SK-N-SH (cell line): Measurements from ENCODE around the gene PRIMPOL. TPM values are rescaled to one million over a fixed set of nuclear protein-coding genes. Genes with fewer than 3 reads are reported as not detected.
A peak's percentile ranks its signal among the peaks of the same experiment; 100 is the strongest.

Experiments used
- CTCF ChIA-PET: fragments of 300-600, 350-600 bp; formaldehyde crosslinking; extraction: SDS; loops from one replicate; lab custom pipeline; 2021; lab: Yijun Ruan, JAX
- POLR2A ChIA-PET: fragments of 350-600 bp; sonication (Branson Sonifier 250); formaldehyde crosslinking; extraction: SDS; loops from one replicate; lab custom pipeline; 2020; ENCODE audit warnings: antibody characterized with exemption, inconsistent platforms; lab: Yijun Ruan, JAX
- DNase-seq: peaks from one replicate; pipeline ENCODE4 v3.0.0; 2012
- H2AFZ ChIP-seq: fragments of 200-600 bp; sonication (generic); 2 replicates; pipeline ENCODE4 v1.8.1; 2016; ENCODE audit warnings: antibody characterized with exemption, mild to moderate bottlenecking, low read depth
- H3F3A ChIP-seq: fragments of 200-600 bp; sonication (generic); replicated peaks from 2 replicates; pipeline ENCODE3; 2016; ENCODE audit warnings: antibody characterized with exemption, mild to moderate bottlenecking; ENCODE audit not compliant: insufficient read depth
- H3K27ac ChIP-seq, 2 experiments: fragments of 200-500 bp in 1 of 2; fragments of 200-600 bp in 1 of 2; sonication (Bioruptor generic) in 1 of 2; sonication (generic), shearing (Covaris generic) in 1 of 2; 2 replicates each; pipeline versions ENCODE4 v1.5.1 to v1.6.1; 2014 to 2016; ENCODE audit warnings: low read depth in 2 of 2, inconsistent platforms in 1 of 2, low read length in 1 of 2, mild to moderate bottlenecking in 1 of 2, mixed read lengths in 1 of 2
- H3K27me3 ChIP-seq: fragments of 200-600 bp; sonication (generic), shearing (Covaris generic); 2 replicates; pipeline ENCODE4 v1.6.1; 2016; ENCODE audit warnings: mixed run types; ENCODE audit not compliant: insufficient read depth
- H3K36me3 ChIP-seq, 2 experiments: fragments of 200-500 bp in 1 of 2; fragments of 200-600 bp in 1 of 2; sonication (Bioruptor generic) in 1 of 2; sonication (generic) in 1 of 2; replicated peaks in 1 of 2; 2 replicates each; pipeline versions ENCODE3 to v1.5.1; 2014 to 2016; ENCODE audit warnings: low read length in 1 of 2, mild to moderate bottlenecking in 1 of 2; ENCODE audit not compliant: insufficient read depth in 2 of 2, control insufficient read depth in 1 of 2
- H3K4me1 ChIP-seq, 2 experiments: fragments of 200-500 bp in 1 of 2; fragments of 200-600 bp in 1 of 2; sonication (Bioruptor generic) in 1 of 2; sonication (generic), shearing (Covaris generic) in 1 of 2; 2 replicates each; pipeline versions ENCODE4 v1.5.1 to v1.6.1; 2014 to 2016; ENCODE audit warnings: low read depth in 1 of 2, low read length in 1 of 2, mixed run types in 1 of 2; ENCODE audit not compliant: insufficient read depth in 2 of 2, control insufficient read depth in 1 of 2
- H3K4me2 ChIP-seq: fragments of 200-600 bp; sonication (generic), shearing (Covaris generic); 2 replicates; pipeline ENCODE4 v1.6.1; 2017; ENCODE audit warnings: mixed run types
- H3K4me3 ChIP-seq, 2 experiments: fragments of 200-500 bp in 1 of 2; fragments of 200-600 bp in 1 of 2; sonication (Bioruptor generic) in 1 of 2; sonication (generic), shearing (Covaris generic) in 1 of 2; 2 replicates each; pipeline versions ENCODE4 v1.5.1 to v1.8.1; 2014 to 2016; ENCODE audit warnings: low read depth in 2 of 2, inconsistent platforms in 1 of 2, low read length in 1 of 2, mild to moderate bottlenecking in 1 of 2, mixed read lengths in 1 of 2, moderate library complexity in 1 of 2
- H3K79me2 ChIP-seq: fragments of 200-600 bp; sonication (generic); 2 replicates; pipeline ENCODE4 v1.8.1; 2017; ENCODE audit warnings: mild to moderate bottlenecking; ENCODE audit not compliant: insufficient read depth
- H3K9ac ChIP-seq: fragments of 200-600 bp; sonication (generic); 2 replicates; pipeline ENCODE4 v1.6.1; 2017; ENCODE audit warnings: mixed run types
- H3K9me2 ChIP-seq: fragments of 200-600 bp; sonication (generic); 2 replicates; pipeline ENCODE4 v1.6.1; 2017; ENCODE audit warnings: mixed run types
- H3K9me3 ChIP-seq: fragments of 200-600 bp; sonication (generic); 2 replicates; pipeline ENCODE4 v1.6.1; 2017; ENCODE audit warnings: mixed run types, mild to moderate bottlenecking, moderate library complexity
- H4K20me1 ChIP-seq: fragments of 200-600 bp; sonication (generic); 2 replicates; pipeline ENCODE4 v1.6.1; 2017; ENCODE audit warnings: mild to moderate bottlenecking, mixed run types; ENCODE audit not compliant: insufficient read depth
- ELF1 ChIP-seq: IDR thresholded peaks from 2 replicates; pipeline ENCODE4 v1.4.0; 2012
- EZH2phosphoT487 ChIP-seq: fragments of 200-600 bp; sonication (generic); IDR thresholded peaks from 2 replicates; pipeline ENCODE4 v1.6.1; 2017; ENCODE audit warnings: low read depth, mixed run types, mild to moderate bottlenecking, antibody characterized with exemption, moderate library complexity, borderline replicate concordance
- FOSL2 ChIP-seq: IDR thresholded peaks from 2 replicates; pipeline ENCODE4 v1.4.0; 2012; ENCODE audit warnings: low read depth, mild to moderate bottlenecking, moderate library complexity, borderline replicate concordance
- GATA2 ChIP-seq: sonication (generic); formaldehyde crosslinking; IDR thresholded peaks from 2 replicates; pipeline ENCODE4 v1.5.0; 2020; ENCODE audit warnings: mild to moderate bottlenecking, missing genetic modification reagents
- JUND ChIP-seq: IDR thresholded peaks from 2 replicates; pipeline ENCODE4 v1.4.0; 2012
- MEF2A ChIP-seq: IDR thresholded peaks from 2 replicates; pipeline ENCODE4 v1.4.0; 2012; ENCODE audit warnings: low read depth, borderline replicate concordance
- NRF1 ChIP-seq: IDR thresholded peaks from 2 replicates; pipeline ENCODE4 v1.6.1; 2012; ENCODE audit warnings: low read depth, mild to moderate bottlenecking, low read length
- RCOR1 ChIP-seq: fragments of 150-350 bp; IDR thresholded peaks from 2 replicates; pipeline ENCODE4 v1.6.1; 2017; ENCODE audit warnings: antibody characterized with exemption, low read length
- RFX5 ChIP-seq: IDR thresholded peaks from 2 replicates; pipeline ENCODE4 v1.6.1; 2012; ENCODE audit warnings: mild to moderate bottlenecking, improper control_type of control experiment, low read length
- SMC3 ChIP-seq: IDR thresholded peaks from 2 replicates; pipeline ENCODE4 v1.6.1; 2012; ENCODE audit warnings: low read depth, low read length, improper control_type of control experiment
- TCF12 ChIP-seq: IDR thresholded peaks from 2 replicates; pipeline ENCODE4 v1.4.0; 2012
- YY1 ChIP-seq: IDR thresholded peaks from 2 replicates; pipeline ENCODE4 v1.4.0; 2012; ENCODE audit warnings: low read depth, mild to moderate bottlenecking
- WGBS: methylation state at CpG from one replicate; pipeline ENCODE4 v1.1.6; 2017; ENCODE audit warnings: low lambda C conversion rate; 5-methylcytosine and 5-hydroxymethylcytosine counted together
- polyA plus RNA-seq, 3 experiments: library from polyadenylated mRNA; depleted of rRNA; stranded (reverse); fragments of >200 nt; gene quantifications; 2 replicates each; pipeline ENCODE4 v1.2.3, GENCODE V29; 2012
- TF ChIP-seq, protein P1 (sequence below): IDR thresholded peaks from 2 replicates; pipeline ENCODE4 v1.4.0; 2012; ENCODE audit warnings: low read depth

Gene PRIMPOL
- polyA plus RNA-seq, 1 of the 3 experiments (the other 2 are of a cell fraction), result 8.0 TPM

DNA sequence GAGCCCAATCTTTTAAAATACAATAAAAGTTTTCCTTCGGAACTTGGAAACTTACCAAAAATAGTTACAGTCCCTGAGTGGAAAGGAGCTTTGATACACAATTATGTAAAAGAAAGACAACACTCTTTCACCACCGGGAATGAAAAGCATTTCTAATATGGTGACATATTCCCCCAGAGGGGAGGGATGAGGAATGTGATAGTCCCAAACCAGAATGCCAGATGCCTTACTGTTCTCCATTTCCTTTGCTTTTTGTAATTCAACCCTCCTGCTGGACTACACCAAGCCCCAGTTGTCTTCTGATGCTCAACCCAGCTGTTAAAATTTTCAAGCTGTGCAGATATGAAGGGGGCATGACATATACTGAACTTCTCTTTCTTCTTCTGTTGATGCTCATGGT is 4.1 kb downstream of the PRIMPOL start:
- Histone ChIP-seq H3K4me3 (no peak overlapping the region), H3K9me3 (no peaks in the 10 kb centered on the region), H3F3A (no peaks in the 10 kb centered on the region), H3K9ac (no peak overlapping the region), H3K4me1 (peaks cover 4 to 5% of the 10 kb centered on the region in 2 experiments; a peak in 2 of 4 replicates), H3K79me2 (peaks cover 14% of the 10 kb centered on the region), H2AFZ (no peak overlapping the region), H4K20me1 (no peaks in the 10 kb centered on the region), H3K27me3 (no peaks in the 10 kb centered on the region), H3K9me2 (no peaks in the 10 kb centered on the region), H3K4me2 (no peak overlapping the region), H3K27ac (no peak overlapping the region), H3K36me3 (peaks cover 0 to 4% of the 10 kb centered on the region in 2 experiments)
- CTCF ChIA-PET, result no interaction called here
- TF ChIP-seq EZH2phosphoT487 (no peak), MEF2A (no peak), TCF12 (peak; percentile 44)
- WGBS, result 48% methylated on average over 2 of the region's 2 CpGs
- POLR2A ChIA-PET, result no interaction called here
- no peak for DNase-seq

DNA sequence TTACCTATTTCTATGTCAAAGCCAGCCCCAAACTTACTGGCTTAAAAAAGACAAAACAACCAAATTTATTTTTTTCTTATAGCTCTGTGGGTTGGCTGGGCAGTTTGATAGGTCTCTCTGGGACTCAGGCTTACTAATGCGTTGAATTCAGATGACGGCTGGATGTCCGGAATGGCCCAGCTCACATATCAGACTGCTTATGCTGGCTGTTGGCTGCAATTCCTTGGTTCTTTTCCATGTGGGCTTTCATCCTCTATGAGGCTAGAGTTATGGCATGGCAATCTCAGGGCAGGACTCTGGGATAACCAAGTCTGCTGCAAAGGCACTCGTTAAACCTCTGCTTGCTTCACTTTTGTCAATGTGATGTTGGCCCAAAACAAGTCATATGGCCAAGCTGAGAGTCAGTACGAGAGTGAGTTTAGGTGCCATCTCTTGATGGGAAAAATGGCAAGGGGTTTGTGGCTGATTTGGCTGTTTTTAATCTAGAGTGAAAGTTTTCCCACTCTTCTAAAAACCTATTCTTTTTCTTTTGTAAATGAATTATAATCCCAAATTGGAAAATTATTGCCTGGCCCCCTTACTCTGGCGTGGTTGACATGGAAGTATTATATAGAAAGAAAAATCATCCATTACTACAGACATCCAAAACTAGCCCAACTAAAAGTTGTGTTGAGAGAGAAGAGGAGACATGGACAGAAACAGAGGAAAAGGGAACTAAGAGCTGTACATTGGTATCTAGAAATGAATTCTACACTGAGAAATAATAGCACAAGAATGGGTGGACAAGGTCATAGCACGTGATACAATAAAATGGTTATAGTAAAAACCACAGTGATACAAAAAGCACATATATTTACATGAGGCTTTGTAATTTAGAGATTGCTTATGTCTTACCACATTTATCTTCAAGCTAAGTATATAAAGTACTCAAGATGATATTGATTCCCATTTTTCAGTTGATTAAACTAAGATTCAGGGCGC is 6.6 kb downstream of the PRIMPOL start:
- no peaks in the 10 kb centered on the region for H4K20me1 ChIP-seq
- no peak overlapping the region for H3K4me3 ChIP-seq
- no peak for DNase-seq
- no peaks in the 10 kb centered on the region for H3F3A ChIP-seq
- H3K27ac ChIP-seq, result no peak overlapping the region
- TF ChIP-seq MEF2A, result no peak
- no peak for TF ChIP-seq YY1
- TF ChIP-seq, protein P1, sequence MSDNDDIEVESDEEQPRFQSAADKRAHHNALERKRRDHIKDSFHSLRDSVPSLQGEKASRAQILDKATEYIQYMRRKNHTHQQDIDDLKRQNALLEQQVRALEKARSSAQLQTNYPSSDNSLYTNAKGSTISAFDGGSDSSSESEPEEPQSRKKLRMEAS, result no peak
- TF ChIP-seq ELF1, result no peak
- no peak for TF ChIP-seq NRF1
- no peak for TF ChIP-seq FOSL2
- TF ChIP-seq SMC3, result no peak
- TF ChIP-seq RCOR1, result no peak
- TF ChIP-seq JUND, result no peak
- TF ChIP-seq GATA2 (CRISPR knock-in tag), result no peak
- TF ChIP-seq RFX5, result no peak
- no peaks in the 10 kb centered on the region for H3K4me1 ChIP-seq
- H3K36me3 ChIP-seq, result peaks cover 9 to 12% of the 10 kb centered on the region in 2 experiments
- H2AFZ ChIP-seq, result no peak overlapping the region
- H3K27me3 ChIP-seq, result no peaks in the 10 kb centered on the region
- no peaks in the 10 kb centered on the region for H3K9me2 ChIP-seq
- CTCF ChIA-PET, result no interaction called here
- H3K4me2 ChIP-seq, result no peak overlapping the region
- H3K9ac ChIP-seq, result no peak overlapping the region
- POLR2A ChIA-PET, result no interaction called here
- H3K9me3 ChIP-seq, result no peaks in the 10 kb centered on the region
- WGBS, result 97% methylated on average over 8 of the region's 8 CpGs
- H3K79me2 ChIP-seq, result no peaks in the 10 kb centered on the region
